ENCODE results near the gene SUPV3L1.
"Not testable (repeated sequence)": the region's sequence is repeated elsewhere in the genome, so short reads cannot be mapped to it uniquely, and the experiment has no call there.

The SUPV3L1 gene

GRCh38 chr10:69172241-69172982, 7.6 kb upstream of the SUPV3L1 start:
- no peaks in the 10 kb centered on the region for H3K79me2 ChIP-seq (ENCODE audit: insufficient read depth, low read length)
- H3K9me3 ChIP-seq (ENCODE audit: insufficient read depth, low read length) = no peaks in the 10 kb centered on the region
- TF ChIP-seq CTCF (IDR thresholded peaks at IDR 0.05; ENCODE audit: insufficient read depth, low read length, poor library complexity, severe bottlenecking) (no peak), EZH2phosphoT487 (conservative IDR thresholded peaks at IDR 0.05; ENCODE audit: low read length) (no peak)
- no peaks in the 10 kb centered on the region for H3K9me2 ChIP-seq (replicated peaks; ENCODE audit: insufficient read depth, low read length)
- H2AFZ ChIP-seq (ENCODE audit: low read depth, low read length, severe bottlenecking) = no peak overlapping the region
- no peak overlapping the region for H3K9ac ChIP-seq (ENCODE audit: low read length)
- no peaks in the 10 kb centered on the region for H4K20me1 ChIP-seq (ENCODE audit: low read depth, low read length)
- no peak overlapping the region for H3K4me3 ChIP-seq (ENCODE audit: insufficient read depth, low read length, poor library complexity, severe bottlenecking)
- H3K27ac ChIP-seq (ENCODE audit: low read depth, low read length) = no peak overlapping the region
- H3K36me3 ChIP-seq (ENCODE audit: low read length) = peaks cover 17% of the 10 kb centered on the region; the same call in 1 of the 2 replicates
- peaks cover 17% of the 10 kb centered on the region for H3F3A ChIP-seq (ENCODE audit: insufficient read depth)
- no peak overlapping the region for H3K4me2 ChIP-seq (ENCODE audit: low read depth, low read length, poor library complexity, severe bottlenecking)
- H3K27me3 ChIP-seq (ENCODE audit: low read length) = no peaks in the 10 kb centered on the region

- H3K9me2 ChIP-seq (replicated peaks; ENCODE audit: insufficient read depth, low read length) = not testable (repeated sequence)
- H3F3A ChIP-seq (ENCODE audit: insufficient read depth) = peaks cover 30% of the 10 kb centered on the region
These were observed 4.7 kb upstream of the SUPV3L1 start for GRCh38 chr10:69175326-69175725.

GRCh38 chr10:69176823-69177222, 3.2 kb upstream of the SUPV3L1 start:
- Histone ChIP-seq H3K36me3 (ENCODE audit: low read length) (0 out of 2 replicates have a peak, but pooled peaks cover 2% of the 10 kb centered on the region), H3K4me3 (ENCODE audit: insufficient read depth, low read length, poor library complexity, severe bottlenecking) (no peak overlapping the region), H3K79me2 (ENCODE audit: insufficient read depth, low read length) (peaks cover 18% of the 10 kb centered on the region), H3K27ac (ENCODE audit: low read depth, low read length) (no peak overlapping the region), H3K9me3 (ENCODE audit: insufficient read depth, low read length) (no peaks in the 10 kb centered on the region), H3K4me2 (ENCODE audit: low read depth, low read length, poor library complexity, severe bottlenecking) (no peak overlapping the region), H3F3A (ENCODE audit: insufficient read depth) (peaks cover 23% of the 10 kb centered on the region), H2AFZ (ENCODE audit: low read depth, low read length, severe bottlenecking) (no peak overlapping the region), H3K27me3 (ENCODE audit: low read length) (no peaks in the 10 kb centered on the region), H4K20me1 (ENCODE audit: low read depth, low read length) (no peaks in the 10 kb centered on the region), H3K9ac (ENCODE audit: low read length) (no peak overlapping the region), H3K9me2 (replicated peaks; ENCODE audit: insufficient read depth, low read length) (no peaks in the 10 kb centered on the region)
- TF ChIP-seq EZH2phosphoT487 (conservative IDR thresholded peaks at IDR 0.05; ENCODE audit: low read length) (no peak), CTCF (IDR thresholded peaks at IDR 0.05; ENCODE audit: insufficient read depth, low read length, poor library complexity, severe bottlenecking) (no peak)

More at GRCh38 chr10:69175326-69175725, 4.7 kb upstream of the SUPV3L1 start:
- H4K20me1 ChIP-seq (ENCODE audit: low read depth, low read length); H3K36me3 ChIP-seq (ENCODE audit: low read length); H3K4me2 ChIP-seq (ENCODE audit: low read depth, low read length, poor library complexity, severe bottlenecking); H3K9me3 ChIP-seq (ENCODE audit: insufficient read depth, low read length); H2AFZ ChIP-seq (ENCODE audit: low read depth, low read length, severe bottlenecking); H3K79me2 ChIP-seq (ENCODE audit: insufficient read depth, low read length); H3K27ac ChIP-seq (ENCODE audit: low read depth, low read length); H3K4me3 ChIP-seq (ENCODE audit: insufficient read depth, low read length, poor library complexity, severe bottlenecking); H3K27me3 ChIP-seq (ENCODE audit: low read length); H3K9ac ChIP-seq (ENCODE audit: low read length): not testable (repeated sequence)

GRCh38 chr10:69179089-69179742, 818 bp upstream of the SUPV3L1 start:
- Histone ChIP-seq H3K79me2 (ENCODE audit: insufficient read depth, low read length) (peaks cover 38% of the 10 kb centered on the region), H4K20me1 (ENCODE audit: low read depth, low read length) (no peaks in the 10 kb centered on the region), H3K27ac (ENCODE audit: low read depth, low read length) (peak overlapping the region; percentile 81), H3K9ac (ENCODE audit: low read length) (peak overlapping the region; percentile 84), H3K4me3 (ENCODE audit: insufficient read depth, low read length, poor library complexity, severe bottlenecking) (peak overlapping the region; percentile 91), H3K9me2 (replicated peaks; ENCODE audit: insufficient read depth, low read length) (no peaks in the 10 kb centered on the region), H3K4me2 (ENCODE audit: low read depth, low read length, poor library complexity, severe bottlenecking) (peak overlapping the region; percentile 78), H2AFZ (ENCODE audit: low read depth, low read length, severe bottlenecking) (peak overlapping the region; percentile 78), H3K27me3 (ENCODE audit: low read length) (no peaks in the 10 kb centered on the region), H3K9me3 (ENCODE audit: insufficient read depth, low read length) (no peaks in the 10 kb centered on the region), H3K36me3 (ENCODE audit: low read length) (no peaks in the 10 kb centered on the region), H3F3A (ENCODE audit: insufficient read depth) (peaks cover 16% of the 10 kb centered on the region; the same call in 1 of the 2 replicates)
- TF ChIP-seq CTCF (IDR thresholded peaks at IDR 0.05; ENCODE audit: insufficient read depth, low read length, poor library complexity, severe bottlenecking) = no peak
- no peak for TF ChIP-seq EZH2phosphoT487 (conservative IDR thresholded peaks at IDR 0.05; ENCODE audit: low read length)
